ENCODE results near the gene TANC1. TPM values are rescaled to one million over a fixed set of nuclear protein-coding genes. Genes with fewer than 3 reads are reported as not detected.

TANC1 gene
- total RNA-seq, 1 experiment from 2014 or later = 2.5 TPM

DNA sequence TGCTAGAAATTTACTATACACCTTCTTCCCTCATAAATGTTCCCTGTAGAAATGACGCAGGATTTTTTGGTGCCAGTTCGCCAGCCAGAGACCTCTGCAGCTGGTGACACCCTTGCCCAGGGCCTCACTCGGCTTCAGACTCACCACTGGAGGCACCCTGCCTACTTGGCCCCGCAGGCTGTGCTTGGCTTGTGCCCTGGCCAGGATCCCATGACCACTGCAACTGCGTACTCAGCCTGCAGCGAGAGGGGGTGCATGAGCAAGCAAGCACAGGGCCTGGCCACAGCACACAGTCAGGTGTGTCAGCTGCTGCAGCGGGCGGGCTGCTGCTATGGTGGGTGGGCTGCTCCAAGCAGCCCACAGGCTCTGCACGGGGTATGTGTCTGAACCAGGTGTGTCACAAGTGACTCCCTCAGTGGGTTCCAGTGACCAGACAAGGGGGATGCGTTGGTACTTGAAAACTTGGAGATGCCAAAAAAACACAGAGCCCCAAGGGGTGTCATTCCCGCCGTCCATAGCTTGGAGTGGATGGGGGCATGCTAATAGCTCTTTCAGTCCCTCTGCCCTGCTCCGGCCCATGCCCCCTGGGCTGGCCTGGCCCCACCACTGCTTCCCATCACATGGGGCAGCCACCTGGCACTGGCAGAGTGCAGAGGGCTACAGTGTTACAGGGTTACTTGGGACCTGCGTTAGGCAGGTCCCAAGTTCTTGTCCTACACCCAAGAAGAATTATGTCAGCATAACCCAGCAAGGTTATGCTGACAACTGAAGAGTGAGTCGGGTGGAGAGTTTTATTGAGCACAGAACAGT lies 46.6 kb upstream of the TANC1 start:
- no peaks in the 10 kb centered on the region for H3K27me3 ChIP-seq (ENCODE audit: insufficient read depth, low read length)
- no peak overlapping the region for H3K56ac ChIP-seq (ENCODE audit: insufficient read length, low read depth, low read length)
- no peak overlapping the region for H2BK120ac ChIP-seq (ENCODE audit: low read depth, low read length, poor library complexity, severe bottlenecking)
- no peak overlapping the region for H3K18ac ChIP-seq (ENCODE audit: insufficient read length, low read depth, low read length)
- Mint-ChIP-seq H3K36me3 (ENCODE audit: insufficient read depth in 1 of 3, low read depth in 3 of 3) (peaks cover 0 to 4% (median 2%) of the 10 kb centered on the region in 3 experiments; a peak in 3 of 7 replicates), H3K4me3 (no peak overlapping the region), H3K4me1 (peaks cover 30 to 33% of the 10 kb centered on the region in 2 experiments), H3K27ac (peak overlapping the region in 2 of 3 experiments; percentile 37 to 50; a peak in 2 of 7 replicates), H3K27me3 (ENCODE audit: low read depth) (no peaks in the 10 kb centered on the region), H3K9me3 (peaks cover 4 to 6% of the 10 kb centered on the region in 2 experiments)
- H3K4ac ChIP-seq (ENCODE audit: low read depth, low read length) = no peak overlapping the region
- no peak overlapping the region for H2AK5ac ChIP-seq (ENCODE audit: insufficient read length, low read length)
- peaks cover 2% of the 10 kb centered on the region; the same call in 1 of the 2 replicates for H3K4me1 ChIP-seq (ENCODE audit: insufficient read depth, low read length)
- H3T11ph ChIP-seq (ENCODE audit: low read length) = no peak overlapping the region
- H4K20me1 ChIP-seq (ENCODE audit: control insufficient read depth, insufficient read depth, insufficient read length) = no peaks in the 10 kb centered on the region
- H2BK20ac ChIP-seq (ENCODE audit: low read depth, low read length, poor library complexity, severe bottlenecking) = no peak overlapping the region
- H2BK12ac ChIP-seq (ENCODE audit: insufficient read length, low read depth, low read length) = no peak overlapping the region
- no peak overlapping the region for H3K27ac ChIP-seq (ENCODE audit: insufficient read length, low read depth, low read length)
- no CpG with 5 or more reads among the region's 15 CpGs for WGBS (ENCODE audit: extremely low coverage, insufficient read length, low lambda C conversion rate)
- DNase-seq = peak; percentile 78
- TF ChIP-seq, protein P1, sequence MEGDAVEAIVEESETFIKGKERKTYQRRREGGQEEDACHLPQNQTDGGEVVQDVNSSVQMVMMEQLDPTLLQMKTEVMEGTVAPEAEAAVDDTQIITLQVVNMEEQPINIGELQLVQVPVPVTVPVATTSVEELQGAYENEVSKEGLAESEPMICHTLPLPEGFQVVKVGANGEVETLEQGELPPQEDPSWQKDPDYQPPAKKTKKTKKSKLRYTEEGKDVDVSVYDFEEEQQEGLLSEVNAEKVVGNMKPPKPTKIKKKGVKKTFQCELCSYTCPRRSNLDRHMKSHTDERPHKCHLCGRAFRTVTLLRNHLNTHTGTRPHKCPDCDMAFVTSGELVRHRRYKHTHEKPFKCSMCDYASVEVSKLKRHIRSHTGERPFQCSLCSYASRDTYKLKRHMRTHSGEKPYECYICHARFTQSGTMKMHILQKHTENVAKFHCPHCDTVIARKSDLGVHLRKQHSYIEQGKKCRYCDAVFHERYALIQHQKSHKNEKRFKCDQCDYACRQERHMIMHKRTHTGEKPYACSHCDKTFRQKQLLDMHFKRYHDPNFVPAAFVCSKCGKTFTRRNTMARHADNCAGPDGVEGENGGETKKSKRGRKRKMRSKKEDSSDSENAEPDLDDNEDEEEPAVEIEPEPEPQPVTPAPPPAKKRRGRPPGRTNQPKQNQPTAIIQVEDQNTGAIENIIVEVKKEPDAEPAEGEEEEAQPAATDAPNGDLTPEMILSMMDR (conservative IDR thresholded peaks at IDR 0.05) = no peak
- no peaks in the 10 kb centered on the region for H3K23me2 ChIP-seq (ENCODE audit: insufficient read length, low read depth, low read length, poor library complexity, severe bottlenecking)
- no peaks in the 10 kb centered on the region for H3K79me1 ChIP-seq (ENCODE audit: insufficient read depth, low read depth, low read length, poor library complexity, severe bottlenecking)
- no peak overlapping the region for H3K4me2 ChIP-seq (ENCODE audit: insufficient read depth, insufficient read length, low read length)
- no peak overlapping the region for H3K14ac ChIP-seq (ENCODE audit: insufficient read depth, low read length)
- H3K9me3 ChIP-seq (ENCODE audit: control insufficient read depth, low read depth, low read length) = no peaks in the 10 kb centered on the region
- no peak overlapping the region for H2BK5ac ChIP-seq (ENCODE audit: insufficient read length, low read length)
- H4K8ac ChIP-seq (replicated peaks; ENCODE audit: insufficient read length, low read depth, low read length) = no peak overlapping the region
- no peak overlapping the region for H2BK15ac ChIP-seq (ENCODE audit: low read depth, low read length)
- no peaks in the 10 kb centered on the region for H3K79me2 ChIP-seq (ENCODE audit: insufficient read depth, low read length)
- no peak overlapping the region for H3K9ac ChIP-seq (ENCODE audit: extremely low read depth, insufficient read length, low read length)
- no peak overlapping the region for H2AFZ ChIP-seq (ENCODE audit: low read length)
- no peak overlapping the region for H4K5ac ChIP-seq (ENCODE audit: insufficient read length, low read depth, low read length)
- no peak overlapping the region for H3K23ac ChIP-seq (ENCODE audit: insufficient read length, low read depth, low read length)
- H4K91ac ChIP-seq (ENCODE audit: insufficient read length, low read depth, low read length) = no peak overlapping the region
